HepG2 (cell line): ENCODE measurements around the gene ASF1B. TPM values are rescaled to one million over a fixed set of nuclear protein-coding genes. Genes with fewer than 3 reads are reported as not detected.

ENCODE experiments used
- ARNT ChIP-seq: fragments of 450-650 bp; IDR thresholded peaks from 2 replicates; pipeline ENCODE4 v1.6.1; 2017
- GABPB1 ChIP-seq: IDR thresholded peaks from 2 replicates; pipeline ENCODE4 v1.6.1; 2016; ENCODE audit warnings: mild to moderate bottlenecking, missing genetic modification reagents, moderate library complexity, missing compliant biosample characterization
- HMG20A ChIP-seq: IDR thresholded peaks from 2 replicates; pipeline ENCODE4 v1.6.1; 2016; ENCODE audit warnings: borderline replicate concordance
- HMGXB3 ChIP-seq: sonication (generic); formaldehyde crosslinking; IDR thresholded peaks from 2 replicates; pipeline ENCODE4 v1.4.0; 2020; ENCODE audit warnings: missing genetic modification reagents, borderline replicate concordance
- KDM5B ChIP-seq: sonication (generic); formaldehyde crosslinking; IDR thresholded peaks from 2 replicates; pipeline ENCODE4 v1.4.0; 2020; ENCODE audit warnings: missing genetic modification reagents, mild to moderate bottlenecking, borderline replicate concordance
- KMT2A ChIP-seq: sonication (generic); formaldehyde crosslinking; IDR thresholded peaks from 2 replicates; pipeline ENCODE4 v1.4.0; 2020; ENCODE audit warnings: missing genetic modification reagents
- MAF1 ChIP-seq: sonication (generic); formaldehyde crosslinking; IDR thresholded peaks from 2 replicates; pipeline ENCODE4 v1.5.0; 2020; ENCODE audit warnings: missing genetic modification reagents, borderline replicate concordance
- NFAT5 ChIP-seq: sonication (generic); formaldehyde crosslinking; IDR thresholded peaks from 2 replicates; pipeline ENCODE4 v1.4.0; 2020; ENCODE audit warnings: missing genetic modification reagents
- PRMT3 ChIP-seq: sonication (generic); formaldehyde crosslinking; IDR thresholded peaks from 2 replicates; pipeline ENCODE4 v1.8.1; 2022; ENCODE audit warnings: low read depth, mild to moderate bottlenecking, moderate library complexity, missing genetic modification reagents, borderline replicate concordance
- SIX1 ChIP-seq: sonication (generic); formaldehyde crosslinking; IDR thresholded peaks from 2 replicates; pipeline ENCODE4 v1.4.0; 2020; ENCODE audit warnings: missing genetic modification reagents, borderline replicate concordance
- SP4 ChIP-seq: sonication (generic); formaldehyde crosslinking; IDR thresholded peaks from 2 replicates; pipeline ENCODE4 v1.8.1; 2023; ENCODE audit warnings: mild to moderate bottlenecking, missing genetic modification reagents
- ZBTB26 ChIP-seq: IDR thresholded peaks from 2 replicates; pipeline ENCODE4 v1.6.1; 2016; ENCODE audit warnings: missing compliant biosample characterization, missing genetic modification reagents, borderline replicate concordance
- ZGPAT ChIP-seq: IDR thresholded peaks from 2 replicates; pipeline ENCODE4 v1.6.1; 2016; ENCODE audit warnings: mild to moderate bottlenecking
- ZIK1 ChIP-seq: sonication (generic); formaldehyde crosslinking; IDR thresholded peaks from 2 replicates; pipeline ENCODE4 v1.5.0; 2020; ENCODE audit warnings: mild to moderate bottlenecking, low read depth, missing genetic modification reagents, borderline replicate concordance
- ZNF296 ChIP-seq: sonication (generic); formaldehyde crosslinking; conservative IDR thresholded peaks from 2 replicates; pipeline ENCODE4 v1.5.0; 2020; ENCODE audit warnings: mild to moderate bottlenecking, missing genetic modification reagents
- ZNF546 ChIP-seq: sonication (generic); formaldehyde crosslinking; conservative IDR thresholded peaks from 2 replicates; pipeline ENCODE4 v1.8.1; 2023; ENCODE audit warnings: mild to moderate bottlenecking, missing genetic modification reagents
- ZNF7 ChIP-seq: IDR thresholded peaks from 2 replicates; pipeline ENCODE4 v1.6.1; 2016; ENCODE audit warnings: missing biosample characterization, missing genetic modification reagents
- ZNF790 ChIP-seq: sonication (generic); formaldehyde crosslinking; IDR thresholded peaks from 2 replicates; pipeline ENCODE4 v1.8.0; 2022; ENCODE audit warnings: missing genetic modification reagents, mild to moderate bottlenecking, borderline replicate concordance
- polyA plus RNA-seq, 8 experiments: library from polyadenylated mRNA; depleted of rRNA in 3 of 8; stranded (reverse) in 7 of 8; unstranded in 1 of 8; fragments of >200 nt; fragmentation: Illumina TruSeq in 4 of 8; extraction: Trizol in 4 of 8; gene quantifications; 2 replicates each; pipeline versions ENCODE4 v1.2.1 to v1.2.3, GENCODE V29; 2011 to 2016; ENCODE audit warnings: low read depth in 4 of 8, missing spikeins in 1 of 8, mixed read lengths in 1 of 8; ENCODE audit not compliant: insufficient read depth in 1 of 8
- total RNA-seq, 5 experiments: library from RNA; depleted of rRNA; stranded (reverse); fragments of >200 nt; fragmentation: Illumina TruSeq; extraction: Trizol; gene quantifications; 2 replicates each; pipeline ENCODE4 v1.2.3, GENCODE V29; 2016; ENCODE audit warnings: low read depth in 1 of 5

ASF1B gene
- total and polyA plus RNA-seq, 2 of the 13 experiments (the other 11 are each of a cell fraction or from before 2014, with no cell fraction given), result 18.2 to 24.8 TPM

GRCh38 chr19:14085309-14085995 is 50.9 kb downstream of the ASF1B start, which contains the start of gene C19orf67 (continued):
- TF ChIP-seq ZBTB26 (CRISPR knock-in tag) (no peak), PRMT3 (no peak), MAF1 (CRISPR knock-in tag) (no peak), HMG20A (CRISPR knock-in tag) (no peak), ZNF7 (CRISPR knock-in tag) (no peak), ZNF296 (CRISPR knock-in tag) (no peak), ZGPAT (no peak), KDM5B (no peak), HMGXB3 (no peak), ZNF790 (CRISPR knock-in tag) (no peak), KMT2A (CRISPR knock-in tag) (no peak), GABPB1 (CRISPR knock-in tag) (peak; percentile 54; the same call in 1 of the 2 replicates), ARNT (no peak), ZNF546 (CRISPR knock-in tag) (no peak), SIX1 (CRISPR knock-in tag) (no peak), ZIK1 (no peak), SP4 (CRISPR knock-in tag) (0 out of 2 replicates have a peak, but pooled peaks have one; percentile 36), NFAT5 (no peak)
